HG03095 (cell line): Measurements from ENCODE around the gene LRRC17.
"Not testable (repeated sequence)": the region's sequence is repeated elsewhere in the genome, so short reads cannot be mapped to it uniquely, and the experiment has no call there.

Experiments used
- ATAC-seq: cut with Tn5 transposase; IDR thresholded peaks from one replicate; pipeline ENCODE4 v1.9.1; 2021; ENCODE audit warnings: moderate library complexity; ENCODE audit not compliant: unreplicated experiment

LRRC17 gene

DNA sequence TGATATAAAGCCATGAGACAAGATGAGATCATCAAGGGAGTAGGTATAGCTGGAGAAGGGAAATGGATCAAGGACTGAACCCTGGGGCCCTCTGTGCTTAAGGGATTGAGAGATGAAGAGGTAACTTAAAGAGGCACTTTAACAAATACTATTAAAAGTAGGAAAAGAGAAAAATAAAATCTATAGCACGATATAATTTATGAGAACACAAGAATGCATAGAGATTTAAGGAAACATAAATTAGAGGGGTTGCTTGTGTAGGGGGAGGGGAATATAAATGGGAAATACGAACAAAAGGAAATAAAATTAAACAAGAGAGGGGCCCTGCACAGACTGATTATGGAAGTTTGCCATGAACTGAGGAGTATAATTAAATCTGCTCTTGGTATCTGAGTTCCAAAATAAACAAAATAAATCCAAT, 15.6 kb upstream of the LRRC17 start:
- no peak for ATAC-seq

GRCh38 chr7:102897856-102898531, 14.8 kb upstream of the LRRC17 start:
- no peak for ATAC-seq

DNA sequence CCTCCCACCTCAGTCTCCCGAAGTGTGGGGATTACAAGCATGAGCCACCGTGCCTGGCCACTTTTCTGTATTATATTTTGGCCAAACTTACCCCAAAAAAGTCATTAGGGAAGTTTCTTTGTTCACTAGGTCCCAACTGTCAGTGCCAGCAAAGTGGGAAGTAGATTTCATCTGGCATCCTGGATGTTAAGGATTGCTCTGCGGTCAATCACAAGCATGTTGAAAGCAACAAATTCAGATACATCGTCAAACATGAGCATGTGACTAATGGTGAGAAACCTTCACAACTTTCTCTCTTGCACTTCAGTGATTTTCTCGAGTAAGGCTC, 14.3 kb upstream of the LRRC17 start:
- no peak for ATAC-seq

GRCh38 chr7:102902052-102902451, 10.7 kb upstream of the LRRC17 start:
- ATAC-seq: not testable (repeated sequence)

GRCh38 chr7:102903576-102903975, 9.2 kb upstream of the LRRC17 start:
- ATAC-seq: not testable (repeated sequence)

DNA sequence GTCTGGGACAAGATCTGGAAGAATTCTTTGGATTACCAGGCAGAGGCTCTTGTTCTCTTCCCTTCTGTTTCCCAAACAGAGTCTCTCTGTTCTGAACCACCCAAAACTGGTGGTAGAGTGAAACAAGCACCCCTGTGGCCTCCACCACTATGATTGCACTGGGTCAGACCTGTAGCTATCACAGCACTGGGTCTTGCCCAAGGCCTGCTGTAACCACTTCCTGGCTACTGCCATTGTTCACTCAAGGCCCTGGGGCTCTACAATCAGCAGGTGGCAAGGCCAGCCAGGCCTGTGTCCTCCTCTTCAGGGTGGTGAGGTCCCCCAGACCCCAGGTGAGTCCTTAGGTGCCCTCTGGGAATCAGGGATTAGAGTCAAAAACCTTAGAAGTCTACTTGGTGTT, 4.1 kb upstream of the LRRC17 start:
- no peak for ATAC-seq

DNA sequence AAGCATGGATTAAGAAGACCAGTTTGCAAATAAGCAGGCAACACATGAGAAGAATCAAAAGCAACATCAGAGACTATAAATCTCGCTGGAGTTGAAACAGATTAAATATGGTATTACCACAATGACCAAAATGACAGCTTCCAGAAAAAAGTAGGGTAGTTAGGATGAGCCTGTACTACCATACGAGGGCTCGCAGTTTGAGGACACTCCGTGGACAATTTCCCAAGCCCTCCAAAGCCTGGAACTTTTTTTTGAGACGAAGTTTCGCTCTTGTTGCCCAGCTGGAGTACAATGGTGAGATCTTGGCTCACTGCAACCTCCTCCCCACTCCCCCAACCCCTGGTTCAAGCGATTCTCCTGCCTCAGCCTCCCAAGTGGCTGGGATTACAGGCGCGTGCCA, 1.0 kb downstream of the LRRC17 start:
- no peak for ATAC-seq

- no peak for ATAC-seq
These were observed 1.8 kb downstream of the LRRC17 start for GRCh38 chr7:102914585-102914984.

GRCh38 chr7:102916426-102916825, 3.6 kb downstream of the LRRC17 start:
- ATAC-seq: no peak

GRCh38 chr7:102916881-102917280, 4.1 kb downstream of the LRRC17 start:
- no peak for ATAC-seq

- no peak for ATAC-seq
These were observed 4.9 kb downstream of the LRRC17 start for GRCh38 chr7:102917436-102918353.

- ATAC-seq: no peak
These were observed 6.0 kb downstream of the LRRC17 start for GRCh38 chr7:102918845-102919244.

GRCh38 chr7:102925976-102926782, 13.4 kb downstream of the LRRC17 start:
- ATAC-seq: no peak

DNA sequence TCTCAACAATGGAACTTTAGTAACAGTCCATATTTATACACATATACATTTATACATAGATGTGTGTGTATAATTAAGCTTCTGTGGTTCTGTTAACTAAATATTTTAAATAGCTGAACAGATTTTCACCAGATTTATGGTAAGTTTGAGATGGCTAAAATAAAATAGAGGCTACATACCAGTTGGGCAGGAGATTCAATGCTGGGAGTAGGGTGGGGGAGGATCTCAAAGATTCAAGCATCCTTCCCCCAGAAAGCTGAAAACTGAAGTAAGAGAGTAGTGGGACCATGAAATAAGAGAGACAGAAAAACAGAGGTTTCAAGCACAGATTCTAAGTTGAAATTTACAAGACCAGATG, 14.0 kb downstream of the LRRC17 start:
- ATAC-seq: no peak

- ATAC-seq: no peak
These were observed 14.6 kb downstream of the LRRC17 start for GRCh38 chr7:102927312-102927933.

GRCh38 chr7:102931757-102932156, 19.0 kb downstream of the LRRC17 start:
- ATAC-seq: no peak

GRCh38 chr7:102933763-102934162, 21.0 kb downstream of the LRRC17 start:
- no peak for ATAC-seq

DNA sequence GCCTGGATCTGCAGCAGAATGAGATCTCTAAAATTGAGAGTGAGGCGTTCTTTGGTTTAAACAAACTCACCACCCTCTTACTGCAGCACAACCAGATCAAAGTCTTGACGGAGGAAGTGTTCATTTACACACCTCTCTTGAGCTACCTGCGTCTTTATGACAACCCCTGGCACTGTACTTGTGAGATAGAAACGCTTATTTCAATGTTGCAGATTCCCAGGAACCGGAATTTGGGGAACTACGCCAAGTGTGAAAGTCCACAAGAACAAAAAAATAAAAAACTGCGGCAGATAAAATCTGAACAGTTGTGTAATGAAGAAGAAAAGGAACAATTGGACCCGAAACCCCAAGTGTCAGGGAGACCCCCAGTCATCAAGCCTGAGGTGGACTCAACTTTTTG, 21.4 kb downstream of the LRRC17 start:
- no peak for ATAC-seq

DNA sequence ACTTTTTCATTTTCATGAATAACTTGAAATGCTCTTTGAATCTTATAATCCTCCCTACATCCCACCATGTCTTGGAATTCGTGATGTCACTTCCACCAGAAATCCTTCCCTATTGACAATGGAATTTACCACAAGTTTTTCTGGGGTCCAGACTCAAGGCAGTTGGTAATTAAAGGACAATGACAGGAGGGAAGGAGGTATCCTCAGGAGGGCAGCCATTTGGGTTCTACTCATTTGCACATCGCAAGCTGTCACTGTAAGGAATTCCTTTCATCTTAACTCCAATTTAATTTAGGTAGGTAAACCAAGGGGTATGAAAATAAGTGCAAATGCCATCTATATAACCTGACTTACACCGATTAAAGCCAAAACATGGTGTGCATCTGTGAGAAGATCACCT, 21.9 kb downstream of the LRRC17 start:
- no peak for ATAC-seq

GRCh38 chr7:102935450-102936115, 22.8 kb downstream of the LRRC17 start:
- no peak for ATAC-seq

DNA sequence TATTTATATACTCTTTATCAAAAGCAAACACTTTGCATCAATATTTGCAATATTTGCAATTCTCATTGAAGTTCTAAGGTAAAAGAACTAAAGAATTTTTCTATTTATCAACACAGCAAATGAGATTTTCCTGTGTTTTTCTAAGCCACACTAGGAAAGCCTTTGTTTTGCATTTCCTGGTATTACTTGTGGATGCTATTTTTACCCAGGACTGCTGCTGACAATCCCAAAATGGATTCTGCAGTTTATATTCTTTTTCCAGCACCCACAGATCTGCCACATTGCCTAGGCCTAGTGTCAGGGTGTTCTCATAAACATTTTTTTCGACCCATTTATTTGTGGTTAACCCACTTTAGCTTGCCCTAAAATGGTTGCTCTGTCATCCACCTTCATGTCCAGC, 25.9 kb downstream of the LRRC17 start:
- no peak for ATAC-seq
